HL-60/S4 treated with phorbol 12-myristate 13-acetate at 8.2 ng/mL for 4 days and 3 days (cell line): ENCODE results near the gene ARHGAP24.
"Not testable (repeated sequence)": the region's sequence is repeated elsewhere in the genome, so short reads cannot be mapped to it uniquely, and the experiment has no call there.

Experiments
- in situ Hi-C: fragments of 300-500 bp; cut with MboI; formaldehyde crosslinking; loops from 2 replicates; pipeline ENCODE4 v1.15.0; 2022; ENCODE audit warnings: low sequenced_read_pairs

ARHGAP24 gene

GRCh38 chr4:85642356-85643100, 167.6 kb downstream of the ARHGAP24 start:
- in situ Hi-C loops: no loop called here

- in situ Hi-C loops: no loop called here
These were observed 169.1 kb downstream of the ARHGAP24 start for GRCh38 chr4:85644061-85644460.

GRCh38 chr4:85650908-85651307, 176.0 kb downstream of the ARHGAP24 start:
- in situ Hi-C loops: no loop called here

- in situ Hi-C loops: no loop called here
These were observed 182.0 kb downstream of the ARHGAP24 start for GRCh38 chr4:85656759-85657505.

GRCh38 chr4:85658766-85659439, 184.0 kb downstream of the ARHGAP24 start:
- in situ Hi-C loops: no loop called here

GRCh38 chr4:85659610-85660218, 184.8 kb downstream of the ARHGAP24 start:
- in situ Hi-C loops: no loop called here

GRCh38 chr4:85666625-85667024, 191.7 kb downstream of the ARHGAP24 start:
- in situ Hi-C loops: not testable (repeated sequence)

- in situ Hi-C loops: no loop called here
These were observed 194.3 kb downstream of the ARHGAP24 start for GRCh38 chr4:85669204-85669603.

- in situ Hi-C loops: no loop called here
These were observed 195.1 kb downstream of the ARHGAP24 start for GRCh38 chr4:85669992-85670548.

- in situ Hi-C loops: no loop called here
These were observed 196.2 kb downstream of the ARHGAP24 start for GRCh38 chr4:85671120-85671519.

- in situ Hi-C loops: no loop called here
These were observed 197.2 kb downstream of the ARHGAP24 start for GRCh38 chr4:85672116-85672515.

GRCh38 chr4:85672959-85673358, 198.0 kb downstream of the ARHGAP24 start:
- in situ Hi-C loops: no loop called here

- in situ Hi-C loops: no loop called here
These were observed 198.6 kb downstream of the ARHGAP24 start for GRCh38 chr4:85673540-85673939.

GRCh38 chr4:85675076-85676049, 200.4 kb downstream of the ARHGAP24 start:
- in situ Hi-C loops: no loop called here

GRCh38 chr4:85676050-85676425, 201.1 kb downstream of the ARHGAP24 start:
- in situ Hi-C loops: no loop called here

- in situ Hi-C loops: no loop called here
These were observed 202.1 kb downstream of the ARHGAP24 start for GRCh38 chr4:85676850-85677590.

GRCh38 chr4:85681221-85681657, 206.3 kb downstream of the ARHGAP24 start:
- in situ Hi-C loops: no loop called here

- in situ Hi-C loops: no loop called here
These were observed 207.0 kb downstream of the ARHGAP24 start for GRCh38 chr4:85681921-85682320.

- in situ Hi-C loops: no loop called here
These were observed 207.4 kb downstream of the ARHGAP24 start for GRCh38 chr4:85682391-85682790.
